GM12878 (cell line): Measurements from ENCODE around the gene PHKB. TPM values are rescaled to one million over a fixed set of nuclear protein-coding genes. Genes with fewer than 3 reads are reported as not detected.

Experiments used
- ATAC-seq: fragments of 200-7000 bp; cut with Tn5 transposase; 3 replicates; pipeline ENCODE4 v1.9.1; 2020; ENCODE audit warnings: mild to moderate bottlenecking, moderate library complexity
- BruUV-seq: library from RNA; stranded (reverse); fragments of 400-500 nt; replicated peaks from 2 replicates; lab custom pipeline; 2021; lab: Mats Ljungman, UMichigan
- CTCF ChIA-PET: fragments of 300-600 bp; sonication (Branson Sonifier 250); formaldehyde crosslinking; extraction: SDS; loops from one replicate; lab custom pipeline; 2021; ENCODE audit warnings: inconsistent platforms; lab: Yijun Ruan, JAX
- POLR2A ChIA-PET: fragments of 350-600 bp; formaldehyde crosslinking; extraction: SDS; loops from one replicate; lab custom pipeline; 2021; ENCODE audit warnings: inconsistent platforms; lab: Charles Lee
- RAD21 ChIA-PET: fragments of 300-600 bp; sonication (Branson Sonifier 250); formaldehyde crosslinking; loops from one replicate; lab custom pipeline; 2023; ENCODE audit warnings: antibody characterized with exemption; ENCODE audit not compliant: unreplicated experiment; lab: Charles Lee
- SMC1A ChIA-PET: fragments of 300-600 bp; sonication (Branson Sonifier 250); formaldehyde crosslinking; loops from one replicate; lab custom pipeline; 2023; ENCODE audit not compliant: unreplicated experiment, uncharacterized antibody; lab: Charles Lee
- DNase-seq: peaks from one replicate; pipeline ENCODE4 v3.0.0-alpha.2; 2011; ENCODE audit warnings: low read depth, low spot score
- FAIRE-seq: peaks from 3 replicates; lab custom pipeline; 2011; peaks lifted over from hg19 to GRCh38; lab: Jason Lieb, UNC
- H2AFZ ChIP-seq: 2 replicates; pipeline ENCODE4 v1.6.0; 2011; ENCODE audit warnings: low read depth, low read length, control low read depth; ENCODE audit not compliant: control insufficient read depth
- H3K27ac ChIP-seq: 2 replicates; pipeline ENCODE4 v1.5.1; 2011; ENCODE audit warnings: control low read depth; ENCODE audit not compliant: control insufficient read depth, insufficient read depth
- H3K27me3 ChIP-seq, 2 experiments: replicated peaks in 1 of 2; 2 replicates each; pipeline versions ENCODE4 v1.6.0 to v1.6.1; 2011; ENCODE audit warnings: low read length in 1 of 2; ENCODE audit not compliant: control insufficient read depth in 2 of 2, insufficient read depth in 2 of 2
- H3K36me3 ChIP-seq, 2 experiments: 2 replicates each; pipeline ENCODE4 v1.5.1; 2011; ENCODE audit warnings: low read length in 1 of 2; ENCODE audit not compliant: control insufficient read depth in 2 of 2, insufficient read depth in 2 of 2
- H3K4me1 ChIP-seq: 2 replicates; pipeline ENCODE4 v1.6.1; 2011; ENCODE audit warnings: mild to moderate bottlenecking, low read length, moderate library complexity, mixed read lengths; ENCODE audit not compliant: control insufficient read depth, insufficient read depth
- H3K4me2 ChIP-seq: 2 replicates; pipeline ENCODE4 v1.6.0; 2011; ENCODE audit warnings: control low read depth; ENCODE audit not compliant: control insufficient read depth, insufficient read depth
- H3K4me3 ChIP-seq: fragments of 200-600 bp; sonication (generic); 2 replicates; pipeline ENCODE4 v1.5.1; 2016
- H3K79me2 ChIP-seq: 2 replicates; pipeline ENCODE4 v1.6.0; 2011; ENCODE audit warnings: low read length; ENCODE audit not compliant: control insufficient read depth, insufficient read depth
- H3K9ac ChIP-seq: 2 replicates; pipeline ENCODE4 v1.8.0; 2011; ENCODE audit warnings: low read length, control low read depth, mixed read lengths; ENCODE audit not compliant: control insufficient read depth, insufficient read depth
- H3K9me3 ChIP-seq: replicated peaks from 3 replicates; pipeline ENCODE4 v1.5.1; 2011; ENCODE audit warnings: mild to moderate bottlenecking, low read length; ENCODE audit not compliant: control insufficient read depth, insufficient read depth
- H4K20me1 ChIP-seq: 2 replicates; pipeline ENCODE4 v1.6.0; 2011; ENCODE audit not compliant: control insufficient read depth, insufficient read depth
- ASH2L ChIP-seq: fragments of 300-600, 200-600 bp; sonication (generic); IDR thresholded peaks from 2 replicates; pipeline ENCODE4 v1.6.1; 2017; ENCODE audit warnings: low read depth, mild to moderate bottlenecking, borderline replicate concordance
- HDAC6 ChIP-seq: fragments of 200-600 bp; sonication (generic); IDR thresholded peaks from one replicate; pipeline ENCODE4 v1.8.0; 2017; ENCODE audit warnings: antibody characterized with exemption; ENCODE audit not compliant: unreplicated experiment
- POU2F2 ChIP-seq: IDR thresholded peaks from 3 replicates; pipeline ENCODE4 v1.6.1; 2011; ENCODE audit warnings: low read depth, mild to moderate bottlenecking, low read length, borderline replicate concordance
- RUNX3 ChIP-seq: IDR thresholded peaks from 2 replicates; pipeline ENCODE4 v1.6.1; 2012; ENCODE audit warnings: low read length, inconsistent platforms
- TARDBP ChIP-seq: IDR thresholded peaks from 2 replicates; pipeline ENCODE4 v1.6.1; 2016; ENCODE audit warnings: borderline replicate concordance
- TCF12 ChIP-seq: IDR thresholded peaks from 2 replicates; pipeline ENCODE4 v1.6.1; 2011; ENCODE audit warnings: low read depth, mild to moderate bottlenecking, low read length
- WGBS: methylation state at CpG from one replicate; pipeline ENCODE4 v1.1.6; 2016; ENCODE audit warnings: low lambda C conversion rate; ENCODE audit not compliant: insufficient replicate concordance, insufficient coverage; ENCODE audit errors: missing lambda C conversion rate; 5-methylcytosine and 5-hydroxymethylcytosine counted together
- in situ Hi-C: fragments of 300-500 bp; cut with MboI; formaldehyde crosslinking; loops from 9 replicates; pipeline ENCODE4 v1.14.3; 2018; ENCODE audit warnings: mixed read lengths
- intact Hi-C: fragments of 100-400 bp; cut with micrococcal nuclease; formaldehyde crosslinking; loops from one replicate; pipeline ENCODE4 v1.14.2; 2022; ENCODE audit not compliant: unreplicated experiment
- polyA plus RNA-seq, 11 experiments: library from polyadenylated mRNA; depleted of rRNA in 4 of 11; unstranded in 6 of 11; stranded (reverse) in 5 of 11; fragments of >200 nt; fragmentation: Nextera tagmentation in 4 of 11; fragmentation: Illumina TruSeq in 1 of 11; extraction: Ambion mirVana in 4 of 11; extraction: Trizol in 1 of 11; gene quantifications; 1 replicate in 1 of 11; 2 replicates in 10 of 11; pipeline versions ENCODE4 v1.2.1 to v1.2.3, GENCODE V29; 2011 to 2016; ENCODE audit warnings: inconsistent platforms in 2 of 11, missing spikeins in 2 of 11, low read depth in 1 of 11
- total RNA-seq, 4 experiments: library from RNA; depleted of rRNA in 3 of 4; stranded (reverse); fragments of >200 nt in 3 of 4; fragmentation: Illumina TruSeq in 1 of 4; extraction: Trizol in 1 of 4; gene quantifications; 2 replicates each; pipeline versions ENCODE4 v1.2.1 to v1.2.3, GENCODE V29; 2013 to 2021
- TF ChIP-seq, protein P1 (sequence below): IDR thresholded peaks from 2 replicates; pipeline ENCODE4 v1.6.1; 2012; ENCODE audit warnings: improper control_type of control experiment, low read depth, low read length; ENCODE audit not compliant: insufficient replicate concordance

PHKB gene
- total and polyA plus RNA-seq, 10 of the 15 experiments (the other 5 are each of a cell fraction or from before 2014, with no cell fraction given), result 14.2 to 65.6 (median 37.0) TPM

DNA sequence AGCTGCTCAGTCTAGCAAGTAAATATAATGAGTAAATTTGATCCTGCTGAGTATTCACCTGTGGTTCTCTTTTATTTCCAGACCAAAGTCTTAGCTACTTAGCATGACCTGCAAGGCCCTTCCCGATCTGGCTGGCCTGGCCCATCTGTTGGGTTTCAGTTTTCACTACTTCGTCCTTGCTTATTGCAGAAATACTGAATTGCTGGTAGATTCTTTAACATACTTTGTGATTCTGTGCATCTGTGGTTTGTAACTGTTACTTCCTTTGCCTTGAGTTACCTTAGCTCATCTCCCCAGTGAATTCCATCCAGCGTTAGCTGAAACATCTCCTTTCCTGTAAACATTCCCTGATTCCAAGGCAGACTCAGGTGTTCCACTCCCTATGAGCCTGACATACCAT, 131.1 kb downstream of the PHKB start (continued):
- no peak for TF ChIP-seq HDAC6
- TF ChIP-seq TCF12, result no peak
- TF ChIP-seq, protein P1, sequence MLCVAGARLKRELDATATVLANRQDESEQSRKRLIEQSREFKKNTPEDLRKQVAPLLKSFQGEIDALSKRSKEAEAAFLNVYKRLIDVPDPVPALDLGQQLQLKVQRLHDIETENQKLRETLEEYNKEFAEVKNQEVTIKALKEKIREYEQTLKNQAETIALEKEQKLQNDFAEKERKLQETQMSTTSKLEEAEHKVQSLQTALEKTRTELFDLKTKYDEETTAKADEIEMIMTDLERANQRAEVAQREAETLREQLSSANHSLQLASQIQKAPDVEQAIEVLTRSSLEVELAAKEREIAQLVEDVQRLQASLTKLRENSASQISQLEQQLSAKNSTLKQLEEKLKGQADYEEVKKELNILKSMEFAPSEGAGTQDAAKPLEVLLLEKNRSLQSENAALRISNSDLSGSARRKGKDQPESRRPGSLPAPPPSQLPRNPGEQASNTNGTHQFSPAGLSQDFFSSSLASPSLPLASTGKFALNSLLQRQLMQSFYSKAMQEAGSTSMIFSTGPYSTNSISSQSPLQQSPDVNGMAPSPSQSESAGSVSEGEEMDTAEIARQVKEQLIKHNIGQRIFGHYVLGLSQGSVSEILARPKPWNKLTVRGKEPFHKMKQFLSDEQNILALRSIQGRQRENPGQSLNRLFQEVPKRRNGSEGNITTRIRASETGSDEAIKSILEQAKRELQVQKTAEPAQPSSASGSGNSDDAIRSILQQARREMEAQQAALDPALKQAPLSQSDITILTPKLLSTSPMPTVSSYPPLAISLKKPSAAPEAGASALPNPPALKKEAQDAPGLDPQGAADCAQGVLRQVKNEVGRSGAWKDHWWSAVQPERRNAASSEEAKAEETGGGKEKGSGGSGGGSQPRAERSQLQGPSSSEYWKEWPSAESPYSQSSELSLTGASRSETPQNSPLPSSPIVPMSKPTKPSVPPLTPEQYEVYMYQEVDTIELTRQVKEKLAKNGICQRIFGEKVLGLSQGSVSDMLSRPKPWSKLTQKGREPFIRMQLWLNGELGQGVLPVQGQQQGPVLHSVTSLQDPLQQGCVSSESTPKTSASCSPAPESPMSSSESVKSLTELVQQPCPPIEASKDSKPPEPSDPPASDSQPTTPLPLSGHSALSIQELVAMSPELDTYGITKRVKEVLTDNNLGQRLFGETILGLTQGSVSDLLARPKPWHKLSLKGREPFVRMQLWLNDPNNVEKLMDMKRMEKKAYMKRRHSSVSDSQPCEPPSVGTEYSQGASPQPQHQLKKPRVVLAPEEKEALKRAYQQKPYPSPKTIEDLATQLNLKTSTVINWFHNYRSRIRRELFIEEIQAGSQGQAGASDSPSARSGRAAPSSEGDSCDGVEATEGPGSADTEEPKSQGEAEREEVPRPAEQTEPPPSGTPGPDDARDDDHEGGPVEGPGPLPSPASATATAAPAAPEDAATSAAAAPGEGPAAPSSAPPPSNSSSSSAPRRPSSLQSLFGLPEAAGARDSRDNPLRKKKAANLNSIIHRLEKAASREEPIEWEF, result no peak
- TF ChIP-seq TARDBP, result no peak

DNA sequence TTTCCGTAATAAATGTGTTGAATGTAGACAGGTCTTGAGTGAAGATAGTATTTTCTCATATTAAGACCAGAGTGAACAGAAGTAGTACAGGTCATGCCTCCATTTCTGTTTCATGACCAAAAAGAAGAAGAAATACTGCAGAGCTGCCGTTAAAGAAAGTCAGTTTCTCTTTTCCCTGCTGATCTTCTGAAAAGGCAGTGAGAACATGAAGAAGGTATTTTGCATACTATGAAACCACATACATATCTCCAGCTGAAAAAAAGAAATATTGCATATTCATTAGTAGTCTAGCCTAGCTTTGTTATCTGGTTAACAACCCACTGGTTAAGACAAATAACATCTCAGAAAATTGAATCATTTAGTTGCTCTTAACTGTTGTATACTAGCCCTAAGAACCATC, 138.4 kb downstream of the PHKB start:
- Histone ChIP-seq H4K20me1 (no peaks in the 10 kb centered on the region), H3K4me1 (no peaks in the 10 kb centered on the region; the same call in 1 of the 2 replicates), H3K27me3 (no peaks in the 10 kb centered on the region), H3K36me3 (peaks cover 0 to 3% of the 10 kb centered on the region in 2 experiments; a peak in 1 of 4 replicates), H2AFZ (peak overlapping the region; percentile 36; the same call in 1 of the 2 replicates), H3K4me2 (peak overlapping the region; percentile 41), H3K4me3 (no peak overlapping the region), H3K79me2 (no peaks in the 10 kb centered on the region), H3K9ac (no peak overlapping the region), H3K27ac (peak overlapping the region; percentile 66), H3K9me3 (no peaks in the 10 kb centered on the region)
- FAIRE-seq, result peak; percentile 91
- 20% methylated on average over 2 of the region's 2 CpGs for WGBS
- in situ Hi-C loops (no loop called here), intact Hi-C loops (loop anchor here (10.0 kb wide), 1 partner anchor 455 kb away; the partner anchor contains the start of gene NETO2)
- ChIA-PET POLR2A (interaction anchor here (1.0 kb wide), 2 partner anchors 76 to 92 kb away, joined by 3 to 4 read pairs; no protein-coding TSS in a partner anchor), RAD21 (interaction anchor here (0.9 to 2.1 kb wide), 10 partner anchors 13 to 456 kb away, joined by 3 to 11 read pairs (median 4); partner anchors contain the start of genes ITFG1 and PHKB), CTCF (interaction anchor here (1.2 kb wide), 1 partner anchor 10 kb away, joined by 4 read pairs; no protein-coding TSS in a partner anchor), SMC1A (interaction anchor here (0.6 to 1.8 kb wide), 16 partner anchors 9 to 138 kb away, joined by 3 to 9 read pairs (median 4); partner anchors contain the start of genes ITFG1 and PHKB)
- peak; percentile 28 for DNase-seq
- BruUV-seq, result no TSS peak
- peak; percentile 70 for ATAC-seq
- TF ChIP-seq RUNX3 (peak; percentile 58), POU2F2 (peak; percentile 64; the same call in 1 of the 3 replicates), ASH2L (no peak)
